GM12872 (cell line): ENCODE measurements around the gene FRY.

Experiments
- CTCF ChIP-seq: IDR thresholded peaks from 3 replicates; pipeline ENCODE4 v1.5.1; 2011; ENCODE audit warnings: low read depth, mild to moderate bottlenecking, low read length, moderate library complexity; ENCODE audit not compliant: insufficient read depth

The FRY gene

GRCh38 chr13:32056316-32056715 lies 24.7 kb downstream of the FRY start:
- TF ChIP-seq CTCF: no peak

- no peak for TF ChIP-seq CTCF
Observed at GRCh38 chr13:32059511-32059984, 28.0 kb downstream of the FRY start.

GRCh38 chr13:32060401-32060878 lies 28.9 kb downstream of the FRY start:
- TF ChIP-seq CTCF: no peak

GRCh38 chr13:32063619-32064233 lies 32.2 kb downstream of the FRY start:
- no peak for TF ChIP-seq CTCF

GRCh38 chr13:32067149-32067961 lies 35.8 kb downstream of the FRY start:
- TF ChIP-seq CTCF: no peak

GRCh38 chr13:32068255-32068654 lies 36.7 kb downstream of the FRY start:
- TF ChIP-seq CTCF: no peak

GRCh38 chr13:32073180-32073864 lies 41.7 kb downstream of the FRY start:
- TF ChIP-seq CTCF: no peak
